Transverse colon (tissue), 4 donors: ENCODE measurements around the gene DICER1. TPM values are rescaled to one million over a fixed set of nuclear protein-coding genes. Genes with fewer than 3 reads are reported as not detected.

Experiments
- DNase-seq: peaks from one replicate; pipeline ENCODE4 v3.0.0-alpha.2; 2019
- H3K27ac ChIP-seq, 4 donors: fragments of 200-600 bp; sonication (generic); 2 replicates each; pipeline ENCODE4 v1.5.1; 2016 to 2018; ENCODE audit warnings: inconsistent platforms in 4 of 4
- H3K27me3 ChIP-seq: fragments of 200-600 bp; sonication (generic); 2 replicates; pipeline ENCODE4 v1.5.1; 2017; ENCODE audit warnings: inconsistent platforms
- H3K36me3 ChIP-seq, 4 donors: fragments of 200-600 bp; sonication (generic); 2 replicates each; pipeline ENCODE4 v1.5.1; 2017 to 2019; ENCODE audit warnings: inconsistent platforms in 4 of 4
- H3K4me1 ChIP-seq, 4 donors: fragments of 200-600 bp; sonication (generic); 2 replicates each; pipeline ENCODE4 v1.5.1; 2017 to 2020; ENCODE audit warnings: inconsistent platforms in 4 of 4
- H3K4me3 ChIP-seq, 4 donors: fragments of 200-600 bp; sonication (generic); 1 replicate in 1 of 4; 2 replicates in 3 of 4; pipeline versions ENCODE4 v1.5.1 to v1.6.1; 2017 to 2019; ENCODE audit warnings: inconsistent platforms in 4 of 4
- H3K9me3 ChIP-seq, 2 donors: fragments of 200-600 bp; sonication (generic); 2 replicates each; pipeline ENCODE4 v1.5.1; 2017 to 2019; ENCODE audit warnings: inconsistent platforms in 2 of 2
- EP300 ChIP-seq: sonication (generic); formaldehyde crosslinking; IDR thresholded peaks from one replicate; pipeline ENCODE4 v1.6.1; 2017; ENCODE audit warnings: antibody characterized with exemption, low read depth
- POLR2A ChIP-seq: fragments of 450-650 bp; IDR thresholded peaks from one replicate; pipeline ENCODE4 v1.6.1; 2016; ENCODE audit warnings: antibody characterized with exemption, mild to moderate bottlenecking, moderate library complexity
- POLR2AphosphoS5 ChIP-seq, 3 donors: sonication (generic); formaldehyde crosslinking; IDR thresholded peaks; one replicate each; pipeline ENCODE4 v1.6.1; 2016; ENCODE audit warnings: antibody characterized with exemption in 3 of 3
- WGBS, 2 donors: methylation state at CpG; one replicate each; pipeline ENCODE4 v1.1.5; 2018; ENCODE audit warnings: low coverage in 1 of 2; 5-methylcytosine and 5-hydroxymethylcytosine counted together
- in situ Hi-C, 4 donors: fragments of 200-750 bp; cut with MboI; loops; one replicate each; pipeline versions ENCODE4 v1.15.0 to v1.15.1; 2017; ENCODE audit warnings: low sequenced_read_pairs in 3 of 4, low pct_ligation_motif_present in 1 of 4, low pct_unique_long_range_greater_than_20kb in 1 of 4
- intact Hi-C: fragments of 100-400 bp; cut with DNase I; formaldehyde crosslinking; loops from one replicate; pipeline ENCODE4 v1.15.1; 2023; ENCODE audit warnings: low total_unique reads
- total RNA-seq, 4 donors: library from RNA; depleted of rRNA; stranded (reverse); fragments of >200 nt; gene quantifications; one replicate each; pipeline ENCODE4 v1.1.0, GENCODE V29; 2016
- TF ChIP-seq, protein P1 (sequence below), 5 experiments: fragments of 200-600 bp in 3 of 5; fragments of 450-650 bp in 2 of 5; sonication (generic) in 3 of 5; IDR thresholded peaks; 1 replicate in 2 of 5; 2 replicates in 3 of 5; pipeline ENCODE4 v1.5.1; 2016 to 2017; ENCODE audit warnings: antibody characterized with exemption in 5 of 5, inconsistent platforms in 3 of 5, mild to moderate bottlenecking in 2 of 5, moderate library complexity in 1 of 5

The DICER1 gene
- total RNA-seq, 4 donors from 2014 or later: 45.6 to 102 (median 71.4) TPM

DNA sequence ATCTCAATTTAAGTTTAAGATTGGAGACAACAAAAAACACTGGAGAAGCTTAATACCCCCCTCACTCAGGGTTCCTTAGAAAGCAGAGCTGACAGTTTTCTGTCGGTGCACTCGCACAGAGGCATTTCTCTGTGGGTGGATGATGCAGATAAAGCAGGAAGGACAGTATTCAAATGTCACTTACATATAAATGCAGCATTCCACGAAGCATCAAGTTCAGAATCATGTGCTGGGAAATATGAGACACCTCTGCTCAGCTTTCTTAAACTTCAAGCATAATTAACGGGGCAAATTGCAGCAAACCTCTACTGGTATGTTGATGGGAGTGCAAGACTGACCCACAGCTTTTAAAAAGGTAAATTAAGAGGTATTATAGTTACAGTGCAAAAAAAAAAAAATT is 68.7 kb downstream of the DICER1 start:
- no peak overlapping the region for H3K4me3 ChIP-seq
- no peaks in the 10 kb centered on the region for H3K9me3 ChIP-seq
- H3K36me3 ChIP-seq: peaks cover 0 to 63% (median 20%) of the 10 kb centered on the region in 4 donors
- no peak overlapping the region for H3K27ac ChIP-seq
- H3K27me3 ChIP-seq: no peaks in the 10 kb centered on the region
- intact Hi-C loops: no loop called here
- no peaks in the 10 kb centered on the region for H3K4me1 ChIP-seq
- TF ChIP-seq EP300: no peak
- TF ChIP-seq, protein P1, sequence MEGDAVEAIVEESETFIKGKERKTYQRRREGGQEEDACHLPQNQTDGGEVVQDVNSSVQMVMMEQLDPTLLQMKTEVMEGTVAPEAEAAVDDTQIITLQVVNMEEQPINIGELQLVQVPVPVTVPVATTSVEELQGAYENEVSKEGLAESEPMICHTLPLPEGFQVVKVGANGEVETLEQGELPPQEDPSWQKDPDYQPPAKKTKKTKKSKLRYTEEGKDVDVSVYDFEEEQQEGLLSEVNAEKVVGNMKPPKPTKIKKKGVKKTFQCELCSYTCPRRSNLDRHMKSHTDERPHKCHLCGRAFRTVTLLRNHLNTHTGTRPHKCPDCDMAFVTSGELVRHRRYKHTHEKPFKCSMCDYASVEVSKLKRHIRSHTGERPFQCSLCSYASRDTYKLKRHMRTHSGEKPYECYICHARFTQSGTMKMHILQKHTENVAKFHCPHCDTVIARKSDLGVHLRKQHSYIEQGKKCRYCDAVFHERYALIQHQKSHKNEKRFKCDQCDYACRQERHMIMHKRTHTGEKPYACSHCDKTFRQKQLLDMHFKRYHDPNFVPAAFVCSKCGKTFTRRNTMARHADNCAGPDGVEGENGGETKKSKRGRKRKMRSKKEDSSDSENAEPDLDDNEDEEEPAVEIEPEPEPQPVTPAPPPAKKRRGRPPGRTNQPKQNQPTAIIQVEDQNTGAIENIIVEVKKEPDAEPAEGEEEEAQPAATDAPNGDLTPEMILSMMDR (IDR thresholded peaks at IDR 0.05): no peak
- TF ChIP-seq POLR2A: no peak
- no peak for TF ChIP-seq POLR2AphosphoS5 (IDR thresholded peaks at IDR 0.05)
- in situ Hi-C loops: loop anchor here in 1 of 4 donors (25.0 kb wide), 1 partner anchor 401 kb away; no protein-coding TSS in a partner anchor
- no peak for DNase-seq
- 62 to 73% methylated on average over 4 of the region's 4 CpGs for WGBS, 2 donors

DNA sequence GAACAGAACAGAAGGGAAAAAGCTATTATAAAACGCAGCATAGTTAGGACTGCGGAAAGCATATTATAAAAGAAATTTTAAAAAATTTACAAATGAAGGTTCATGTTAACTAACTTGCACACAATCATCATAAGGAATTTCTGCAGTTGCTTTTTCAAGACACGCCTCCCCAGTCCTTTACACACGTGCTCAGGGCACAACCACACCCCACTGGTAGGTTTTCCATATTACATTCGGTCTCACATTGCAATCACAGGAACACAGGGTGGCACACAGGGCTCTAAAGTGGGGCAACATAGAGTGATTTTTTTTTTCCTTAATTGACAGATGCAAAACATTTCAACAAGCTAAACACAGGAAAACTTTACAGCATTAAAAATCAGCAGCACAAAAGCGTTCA is 69.7 kb downstream of the DICER1 start:
- in situ Hi-C loops: loop anchor here in 1 of 4 donors (25.0 kb wide), 1 partner anchor 400 kb away; no protein-coding TSS in a partner anchor
- intact Hi-C loops: no loop called here

DNA sequence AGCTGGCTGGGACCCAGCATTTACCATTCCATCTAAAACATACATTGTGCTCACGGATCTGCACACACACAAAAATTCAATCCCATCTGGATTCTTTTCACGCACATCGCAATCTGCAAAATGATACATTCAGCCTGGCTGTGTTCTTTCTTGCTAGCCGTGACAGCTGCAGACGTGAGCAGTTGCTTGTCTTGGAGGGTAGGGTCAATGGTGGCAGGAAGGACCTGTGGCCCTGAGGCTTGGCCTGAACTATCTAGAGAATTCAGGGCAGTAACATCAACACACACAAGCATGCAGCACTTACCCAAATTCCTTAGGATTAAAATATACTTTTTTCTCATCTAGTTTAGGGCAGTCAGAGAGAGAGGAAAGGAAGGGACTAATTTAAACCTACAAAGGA is 72.0 kb downstream of the DICER1 start:
- Histone ChIP-seq H3K4me3 (no peak overlapping the region), H3K36me3 (peaks cover 0 to 34% (median 6%) of the 10 kb centered on the region in 4 donors), H3K27me3 (no peaks in the 10 kb centered on the region), H3K4me1 (no peaks in the 10 kb centered on the region), H3K27ac (no peak overlapping the region), H3K9me3 (no peaks in the 10 kb centered on the region)
- TF ChIP-seq, protein P1 (IDR thresholded peaks at IDR 0.05): no peak
- TF ChIP-seq EP300 (no peak), POLR2AphosphoS5 (IDR thresholded peaks at IDR 0.05) (no peak), POLR2A (no peak)
- WGBS, 2 donors: 92 to 98% methylated on average over 4 to 5 of the region's 5 CpGs
- in situ Hi-C loops: loop anchor here in 1 of 4 donors (25.0 kb wide), 1 partner anchor 398 kb away; no protein-coding TSS in a partner anchor
- intact Hi-C loops: no loop called here
- no peak for DNase-seq

More for the DNA sequence above, 69.7 kb downstream of the DICER1 start:
- Histone ChIP-seq H3K9me3 (no peaks in the 10 kb centered on the region), H3K36me3 (peaks cover 0 to 52% (median 14%) of the 10 kb centered on the region in 4 donors), H3K27ac (no peak overlapping the region), H3K4me1 (no peaks in the 10 kb centered on the region), H3K4me3 (no peak overlapping the region), H3K27me3 (no peaks in the 10 kb centered on the region)
- no peak for DNase-seq
- WGBS, 2 donors: 77 to 84% methylated on average over 6 of the region's 6 CpGs
- TF ChIP-seq POLR2A (no peak), POLR2AphosphoS5 (IDR thresholded peaks at IDR 0.05) (no peak), EP300 (no peak)
- TF ChIP-seq, protein P1 (IDR thresholded peaks at IDR 0.05): no peak

DNA sequence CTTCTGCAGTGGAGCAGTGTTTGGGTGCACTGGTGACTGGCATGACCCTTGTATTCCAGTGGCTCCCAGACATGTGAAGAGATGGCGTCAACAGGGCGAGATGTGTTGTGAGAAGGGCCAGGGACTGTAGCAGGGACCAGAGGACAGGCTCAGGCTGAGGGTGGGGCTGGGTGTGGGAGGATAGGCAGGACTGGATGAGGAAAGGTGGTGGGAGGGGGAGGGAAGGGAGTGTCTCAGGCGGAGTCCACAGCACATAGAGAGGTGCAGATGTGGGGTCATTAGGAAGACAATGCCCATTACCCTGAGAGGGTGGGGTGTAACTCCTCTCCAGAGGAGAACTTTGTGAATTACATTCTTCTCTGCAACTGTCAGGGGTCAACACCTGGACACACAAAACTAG is 78.5 kb downstream of the DICER1 start:
- no peak overlapping the region for H3K27ac ChIP-seq
- H3K4me1 ChIP-seq: no peaks in the 10 kb centered on the region
- in situ Hi-C loops (loop anchor here in 1 of 4 donors (25.0 kb wide), 1 partner anchor 392 kb away; no protein-coding TSS in a partner anchor), intact Hi-C loops (no loop called here)
- no peak for DNase-seq
- TF ChIP-seq POLR2A (no peak), EP300 (no peak), POLR2AphosphoS5 (IDR thresholded peaks at IDR 0.05) (no peak)
- TF ChIP-seq, protein P1 (IDR thresholded peaks at IDR 0.05): no peak
- no peaks in the 10 kb centered on the region for H3K36me3 ChIP-seq
- 43 to 47% methylated on average over 1 to 3 of the region's 3 CpGs for WGBS, 2 donors
- H3K9me3 ChIP-seq: no peaks in the 10 kb centered on the region
- H3K4me3 ChIP-seq: no peak overlapping the region
- H3K27me3 ChIP-seq: no peaks in the 10 kb centered on the region
